ENCODE data around the gene PRDM12.

PRDM12 gene

GRCh38 chr9:130714586-130715110, 50.3 kb downstream of the PRDM12 start:
- TF ChIP-seq, protein P1, sequence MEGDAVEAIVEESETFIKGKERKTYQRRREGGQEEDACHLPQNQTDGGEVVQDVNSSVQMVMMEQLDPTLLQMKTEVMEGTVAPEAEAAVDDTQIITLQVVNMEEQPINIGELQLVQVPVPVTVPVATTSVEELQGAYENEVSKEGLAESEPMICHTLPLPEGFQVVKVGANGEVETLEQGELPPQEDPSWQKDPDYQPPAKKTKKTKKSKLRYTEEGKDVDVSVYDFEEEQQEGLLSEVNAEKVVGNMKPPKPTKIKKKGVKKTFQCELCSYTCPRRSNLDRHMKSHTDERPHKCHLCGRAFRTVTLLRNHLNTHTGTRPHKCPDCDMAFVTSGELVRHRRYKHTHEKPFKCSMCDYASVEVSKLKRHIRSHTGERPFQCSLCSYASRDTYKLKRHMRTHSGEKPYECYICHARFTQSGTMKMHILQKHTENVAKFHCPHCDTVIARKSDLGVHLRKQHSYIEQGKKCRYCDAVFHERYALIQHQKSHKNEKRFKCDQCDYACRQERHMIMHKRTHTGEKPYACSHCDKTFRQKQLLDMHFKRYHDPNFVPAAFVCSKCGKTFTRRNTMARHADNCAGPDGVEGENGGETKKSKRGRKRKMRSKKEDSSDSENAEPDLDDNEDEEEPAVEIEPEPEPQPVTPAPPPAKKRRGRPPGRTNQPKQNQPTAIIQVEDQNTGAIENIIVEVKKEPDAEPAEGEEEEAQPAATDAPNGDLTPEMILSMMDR (IDR thresholded peaks at IDR 0.05; ENCODE audit: insufficient read depth, low read length, poor library complexity, severe bottlenecking): no peak

GRCh38 chr9:130715270-130715669, 50.9 kb downstream of the PRDM12 start:
- H3K27me3 ChIP-seq (replicated peaks; ENCODE audit: control insufficient read depth, insufficient read depth, low read length): no peaks in the 10 kb centered on the region
- no peak for DNase-seq (ENCODE audit: extremely low read depth, insufficient read length)
- H3K4me3 ChIP-seq (replicated peaks; ENCODE audit: low read depth, low read length): peak overlapping the region; percentile 91
- TF ChIP-seq, protein P1 (IDR thresholded peaks at IDR 0.05; ENCODE audit: insufficient read depth, low read length, poor library complexity, severe bottlenecking): no peak
- no peaks in the 10 kb centered on the region for H3K36me3 ChIP-seq (ENCODE audit: control insufficient read depth, insufficient read depth, low read length)

More at GRCh38 chr9:130714586-130715110, 50.3 kb downstream of the PRDM12 start:
- DNase-seq (ENCODE audit: extremely low read depth, insufficient read length): no peak
- Histone ChIP-seq H3K4me3 (replicated peaks; ENCODE audit: low read depth, low read length) (peak overlapping the region; percentile 91), H3K27me3 (replicated peaks; ENCODE audit: control insufficient read depth, insufficient read depth, low read length) (no peaks in the 10 kb centered on the region), H3K36me3 (ENCODE audit: control insufficient read depth, insufficient read depth, low read length) (no peaks in the 10 kb centered on the region)

DNA sequence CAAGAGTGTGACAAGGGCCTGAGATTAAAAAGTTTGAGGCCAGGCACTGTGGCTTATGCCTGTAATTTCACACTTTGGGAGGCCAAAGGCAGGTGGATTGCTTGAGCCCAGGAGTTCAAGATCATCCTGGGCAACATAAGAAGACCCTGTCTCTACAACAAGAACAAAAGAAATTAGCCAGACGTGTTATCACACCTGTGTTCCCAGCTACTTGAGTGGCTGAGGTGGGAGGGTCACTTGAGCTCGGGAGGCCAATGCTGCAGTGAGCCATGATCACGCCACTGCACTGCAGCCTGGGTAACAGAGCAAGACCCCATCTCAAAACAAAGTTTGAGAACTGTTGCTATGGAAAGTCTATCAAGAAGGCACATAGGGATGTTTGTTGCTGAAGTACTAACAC, 54.2 kb downstream of the PRDM12 start:
- TF ChIP-seq, protein P1 (IDR thresholded peaks at IDR 0.05; ENCODE audit: insufficient read depth, low read length, poor library complexity, severe bottlenecking): no peak
- no peaks in the 10 kb centered on the region for H3K36me3 ChIP-seq (ENCODE audit: control insufficient read depth, insufficient read depth, low read length)
- H3K27me3 ChIP-seq (replicated peaks; ENCODE audit: control insufficient read depth, insufficient read depth, low read length): no peaks in the 10 kb centered on the region
- H3K4me3 ChIP-seq (replicated peaks; ENCODE audit: low read depth, low read length): no peak overlapping the region
- DNase-seq (ENCODE audit: extremely low read depth, insufficient read length): no peak

DNA sequence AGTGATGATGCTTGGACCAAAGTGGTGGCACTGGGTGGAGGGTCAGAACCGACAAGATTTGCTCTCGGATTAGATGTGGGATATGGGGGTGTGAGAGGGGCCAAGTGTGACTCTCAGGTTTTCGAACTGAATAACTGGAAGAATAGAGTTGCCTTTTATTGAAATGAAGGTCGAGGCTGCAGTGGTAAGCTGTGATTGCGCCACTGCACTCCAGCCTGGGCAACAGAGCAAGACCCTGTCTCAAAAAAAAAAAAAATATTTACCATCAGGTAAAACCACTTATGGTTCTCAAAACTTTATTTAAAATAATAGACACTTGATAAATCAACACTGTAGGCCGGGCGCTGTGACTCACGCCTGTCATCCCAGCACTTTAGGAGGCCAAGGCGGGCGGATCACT, 56.4 kb downstream of the PRDM12 start:
- Histone ChIP-seq H3K27me3 (replicated peaks; ENCODE audit: control insufficient read depth, insufficient read depth, low read length) (no peaks in the 10 kb centered on the region), H3K36me3 (ENCODE audit: control insufficient read depth, insufficient read depth, low read length) (no peaks in the 10 kb centered on the region), H3K4me3 (replicated peaks; ENCODE audit: low read depth, low read length) (no peak overlapping the region)
- TF ChIP-seq, protein P1 (IDR thresholded peaks at IDR 0.05; ENCODE audit: insufficient read depth, low read length, poor library complexity, severe bottlenecking): no peak
- DNase-seq (ENCODE audit: extremely low read depth, insufficient read length): no peak

DNA sequence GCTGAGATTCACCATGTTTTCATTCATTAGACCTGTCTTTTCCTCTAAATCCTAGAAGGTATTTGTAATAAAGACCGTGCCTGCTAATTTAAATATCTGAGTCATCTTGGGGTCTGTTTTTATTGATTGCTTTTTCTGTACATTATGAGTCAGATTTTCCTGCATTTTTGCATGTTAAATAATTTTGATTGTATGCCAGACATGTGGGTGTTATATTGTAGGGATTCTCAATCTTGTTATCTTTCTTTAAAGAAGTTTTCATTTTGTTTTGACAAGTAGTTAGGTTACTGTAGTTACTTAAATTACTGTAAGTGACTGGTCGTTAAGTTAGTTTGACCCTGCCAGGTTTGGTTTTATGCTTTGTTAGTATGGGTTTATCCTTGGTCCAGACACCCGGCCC, 64.3 kb downstream of the PRDM12 start:
- Histone ChIP-seq H3K4me3 (replicated peaks; ENCODE audit: low read depth, low read length) (no peak overlapping the region), H3K36me3 (ENCODE audit: control insufficient read depth, insufficient read depth, low read length) (no peaks in the 10 kb centered on the region), H3K27me3 (replicated peaks; ENCODE audit: control insufficient read depth, insufficient read depth, low read length) (no peaks in the 10 kb centered on the region)
- no peak for DNase-seq (ENCODE audit: extremely low read depth, insufficient read length)
- TF ChIP-seq, protein P1 (IDR thresholded peaks at IDR 0.05; ENCODE audit: insufficient read depth, low read length, poor library complexity, severe bottlenecking): no peak

DNA sequence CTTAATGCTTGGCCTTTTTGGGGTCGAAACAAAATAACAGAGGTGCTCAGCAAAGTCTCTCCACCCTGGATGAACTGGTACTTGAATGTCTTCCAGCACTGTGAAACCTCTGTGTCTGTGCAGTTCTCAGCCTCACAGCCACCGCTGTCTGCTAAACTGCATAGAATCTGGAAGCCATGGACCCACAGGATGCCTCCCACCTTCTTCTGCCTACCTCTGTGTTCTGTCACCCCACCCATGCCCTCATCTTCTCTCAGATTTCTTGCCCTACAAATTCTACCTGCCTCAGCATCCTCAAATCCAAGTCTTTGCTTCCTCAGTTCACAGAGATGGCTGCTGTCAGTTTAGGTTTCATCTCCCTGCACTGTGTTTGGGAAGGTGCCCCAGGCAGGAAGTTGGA, 64.8 kb downstream of the PRDM12 start:
- H3K27me3 ChIP-seq (replicated peaks; ENCODE audit: control insufficient read depth, insufficient read depth, low read length): no peaks in the 10 kb centered on the region
- no peaks in the 10 kb centered on the region for H3K36me3 ChIP-seq (ENCODE audit: control insufficient read depth, insufficient read depth, low read length)
- DNase-seq (ENCODE audit: extremely low read depth, insufficient read length): no peak
- TF ChIP-seq, protein P1 (IDR thresholded peaks at IDR 0.05; ENCODE audit: insufficient read depth, low read length, poor library complexity, severe bottlenecking): no peak
- H3K4me3 ChIP-seq (replicated peaks; ENCODE audit: low read depth, low read length): no peak overlapping the region

Measured in GM06990 (cell line).